CD4-positive, alpha-beta T cell treated with Interleukin-17A for 4 hours (primary cell): ENCODE data around the gene FAM170B.

Source experiments
- DNase-seq: peaks from one replicate; pipeline ENCODE4 v3.0.0-alpha.2; 2020; ENCODE audit warnings: mixed read lengths

The FAM170B gene

DNA sequence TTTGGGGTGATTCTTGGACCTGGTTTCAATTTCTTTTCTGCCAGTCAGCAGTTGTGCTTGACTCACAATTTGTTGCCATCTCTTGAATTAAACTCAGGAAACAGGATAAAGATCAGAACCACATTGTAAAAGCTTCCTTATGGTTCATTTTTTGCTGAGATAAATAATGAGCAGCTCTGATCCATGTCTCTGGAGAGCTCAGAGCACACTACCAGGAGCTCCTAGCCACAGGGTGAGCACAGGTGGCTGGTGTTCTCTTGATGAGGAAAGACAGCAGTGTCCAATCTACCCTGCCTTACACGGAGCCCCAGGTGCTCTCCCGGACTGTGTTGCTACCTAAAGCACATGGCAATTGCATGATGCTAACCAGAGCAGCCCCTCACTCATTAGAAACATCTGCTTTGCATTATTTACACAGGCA is 17.2 kb upstream of the FAM170B start:
- no peak for DNase-seq

DNA sequence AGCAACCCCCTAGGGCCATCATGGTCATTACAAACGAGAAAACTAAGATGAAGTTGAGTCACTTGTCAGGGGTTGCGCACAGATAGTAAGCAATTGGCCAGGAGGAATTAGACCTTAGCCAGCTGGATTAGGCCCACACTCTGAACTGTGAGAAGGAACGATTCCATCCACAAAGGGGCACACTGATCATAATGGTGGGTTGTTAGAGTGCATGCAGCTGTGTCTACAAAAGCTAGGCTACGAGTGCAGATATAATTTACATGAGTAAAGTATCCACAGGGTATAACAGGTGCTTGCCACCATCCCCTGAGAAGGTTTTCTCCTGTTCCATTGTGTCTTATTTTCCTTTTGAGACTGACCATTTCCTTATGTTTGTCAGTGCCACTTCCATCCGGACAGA is 16.6 kb upstream of the FAM170B start:
- DNase-seq, result no peak

DNA sequence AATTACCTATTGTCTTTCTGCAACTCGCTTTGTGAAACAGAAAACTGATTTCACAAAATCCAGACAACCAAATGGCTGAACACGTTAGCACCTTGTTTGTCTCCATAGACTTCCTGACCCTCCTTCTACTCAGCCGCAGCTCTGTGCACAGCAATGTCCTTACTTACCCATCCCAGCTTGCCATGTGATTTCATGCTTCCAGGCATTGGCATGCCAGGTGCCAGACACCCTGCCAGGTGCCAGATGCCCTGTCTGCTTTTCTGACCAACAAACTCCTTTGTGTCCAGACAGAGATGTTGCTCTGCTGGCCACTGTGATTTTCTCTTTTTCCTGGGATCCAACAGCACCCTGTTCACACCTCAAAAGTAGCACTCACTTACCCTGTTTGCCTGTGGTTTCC is 16.1 kb upstream of the FAM170B start:
- no peak for DNase-seq

DNA sequence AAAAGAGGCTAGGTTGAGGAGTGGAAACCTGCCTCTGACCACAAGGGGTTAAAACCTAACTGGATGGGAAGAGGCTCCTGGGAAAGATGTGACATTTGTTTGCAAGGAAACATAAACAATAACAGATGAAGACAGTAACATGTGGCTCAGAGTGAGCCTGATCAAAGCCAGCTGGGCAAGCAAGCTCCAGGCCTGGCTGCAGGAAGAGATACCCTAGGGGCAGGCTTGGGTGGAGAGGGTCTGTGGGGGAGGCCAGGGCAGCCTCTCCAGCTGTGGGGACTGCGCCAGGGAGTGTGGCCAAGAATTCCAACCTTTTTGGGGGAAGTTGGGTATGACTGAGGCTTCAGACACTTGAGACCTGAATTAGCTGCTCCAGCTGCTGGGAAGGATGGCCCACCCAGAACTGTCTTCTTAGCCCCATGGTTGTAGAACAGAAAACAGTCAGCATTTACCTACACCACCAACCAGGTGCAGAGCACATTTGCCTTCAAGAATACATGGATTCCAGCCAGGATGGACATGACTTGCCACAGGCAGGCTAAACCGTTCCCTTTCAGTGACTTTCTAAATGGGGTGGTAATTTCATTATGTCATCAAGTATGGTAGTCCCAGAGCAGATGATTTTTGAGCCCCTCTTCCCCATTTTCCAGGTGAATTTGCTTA is 10.4 kb upstream of the FAM170B start:
- DNase-seq, result no peak

- no peak for DNase-seq
Observed at GRCh38 chr10:49143249-49143648, 9.4 kb upstream of the FAM170B start.

GRCh38 chr10:49141541-49142332 is 7.9 kb upstream of the FAM170B start:
- no peak for DNase-seq

DNA sequence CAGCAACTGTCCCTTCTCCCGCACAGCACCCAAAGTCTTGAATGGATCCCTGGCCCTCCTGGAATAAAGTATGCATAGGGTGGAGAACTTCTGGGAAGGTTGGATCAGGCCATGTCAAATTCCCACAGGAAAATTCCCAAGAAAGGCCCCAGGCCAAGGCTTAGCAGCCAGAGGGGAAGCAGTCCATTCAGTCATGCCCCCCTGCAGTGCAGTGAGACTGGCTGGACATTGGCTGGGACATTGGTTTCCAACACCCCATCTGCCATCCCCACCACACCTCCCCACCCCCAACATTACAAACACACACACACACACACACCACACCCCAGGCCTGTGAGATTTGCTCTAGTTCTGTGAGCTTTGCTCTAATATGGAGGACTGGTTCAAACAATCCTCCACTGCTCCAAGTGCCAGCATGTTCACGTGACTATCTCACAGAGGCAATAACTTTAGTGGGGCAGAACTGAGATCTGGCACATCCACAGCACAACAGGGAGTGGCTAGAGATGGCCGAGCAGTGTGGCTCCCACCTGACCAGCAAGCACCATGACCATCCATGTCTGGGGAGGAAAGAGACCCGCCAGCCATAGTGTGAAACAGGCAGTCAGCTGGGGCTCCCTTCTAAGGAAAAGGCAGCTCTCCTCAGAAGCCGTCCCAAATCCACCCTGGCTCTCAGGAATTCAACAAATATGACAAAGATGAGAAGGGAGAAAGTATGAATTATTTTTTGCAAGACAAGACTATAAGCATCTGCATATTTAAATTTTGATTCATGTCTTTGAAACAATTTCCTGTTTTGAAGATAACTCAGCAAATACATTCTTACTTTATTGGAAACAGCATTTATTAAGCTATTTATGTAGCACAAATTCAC is 6.7 kb upstream of the FAM170B start:
- DNase-seq, result no peak

GRCh38 chr10:49139846-49140195 is 6.0 kb upstream of the FAM170B start:
- DNase-seq, result no peak

- DNase-seq, result no peak
Observed at GRCh38 chr10:49139028-49139845, 5.4 kb upstream of the FAM170B start.

GRCh38 chr10:49138361-49138891 is 4.6 kb upstream of the FAM170B start:
- no peak for DNase-seq

- DNase-seq, result no peak
Observed at GRCh38 chr10:49136525-49136924, 2.7 kb upstream of the FAM170B start.

- DNase-seq, result no peak
Observed at GRCh38 chr10:49135575-49136313, 1.9 kb upstream of the FAM170B start.

DNA sequence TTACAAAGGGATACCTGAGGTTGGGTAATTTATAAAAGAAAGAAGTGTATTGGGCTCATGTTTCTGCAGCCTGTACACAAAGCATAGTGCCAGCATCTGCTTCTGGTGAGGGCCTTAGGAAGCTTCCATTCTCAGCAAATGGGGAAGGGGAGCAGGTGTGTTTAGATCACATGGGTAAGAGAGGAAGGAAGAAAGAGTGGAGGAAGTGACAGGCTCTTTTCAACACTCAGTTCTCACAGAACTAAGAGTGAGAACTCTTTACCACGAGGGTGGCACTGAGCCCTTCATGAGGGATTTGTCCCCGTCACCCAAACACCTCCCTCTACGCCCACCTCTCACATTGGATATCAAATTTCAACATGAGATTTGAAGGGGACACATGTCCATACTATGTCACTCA is 506 bp upstream of the FAM170B start:
- DNase-seq, result no peak

DNA sequence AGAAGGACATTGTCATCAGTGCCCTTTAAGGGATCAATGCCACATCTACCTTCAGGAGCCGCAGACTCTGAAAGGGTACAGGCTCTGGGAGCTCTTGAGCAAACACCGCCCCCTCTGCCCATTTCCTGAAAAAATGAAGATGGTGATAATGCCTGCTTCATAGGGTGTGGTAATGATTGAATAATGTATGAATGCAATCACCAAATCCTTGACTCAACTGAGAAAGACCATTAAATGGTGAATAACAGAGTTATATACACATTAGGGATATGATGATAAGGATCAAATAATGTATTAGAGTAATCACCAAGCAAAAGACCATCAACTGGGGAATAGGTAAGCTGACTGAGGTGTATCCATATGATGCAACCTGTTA is 1.5 kb downstream of the FAM170B start:
- no peak for DNase-seq

- DNase-seq, result no peak
Observed at GRCh38 chr10:49131507-49132361, 2.1 kb downstream of the FAM170B start.

DNA sequence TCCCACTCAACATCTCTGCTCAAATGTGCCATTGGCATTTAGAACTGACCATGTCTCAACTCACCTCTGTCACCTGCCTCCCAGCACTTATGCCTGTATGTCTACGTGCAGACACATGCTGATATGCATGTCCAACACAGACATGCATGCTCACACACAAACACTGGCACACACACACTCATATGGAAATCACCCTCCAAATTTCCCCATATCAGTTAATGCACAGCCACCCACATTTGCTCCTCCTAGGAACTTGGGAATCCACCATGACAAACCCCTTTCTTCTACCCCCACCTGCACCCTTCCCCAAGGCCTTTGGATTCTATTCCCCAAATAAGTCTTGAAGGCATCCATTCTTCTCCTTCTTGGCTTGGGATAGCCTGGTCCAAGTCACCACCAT is 4.4 kb downstream of the FAM170B start:
- no peak for DNase-seq

GRCh38 chr10:49128854-49129253 is 5.0 kb downstream of the FAM170B start:
- no peak for DNase-seq

- no peak for DNase-seq
Observed at GRCh38 chr10:49123981-49124950, 9.6 kb downstream of the FAM170B start.

DNA sequence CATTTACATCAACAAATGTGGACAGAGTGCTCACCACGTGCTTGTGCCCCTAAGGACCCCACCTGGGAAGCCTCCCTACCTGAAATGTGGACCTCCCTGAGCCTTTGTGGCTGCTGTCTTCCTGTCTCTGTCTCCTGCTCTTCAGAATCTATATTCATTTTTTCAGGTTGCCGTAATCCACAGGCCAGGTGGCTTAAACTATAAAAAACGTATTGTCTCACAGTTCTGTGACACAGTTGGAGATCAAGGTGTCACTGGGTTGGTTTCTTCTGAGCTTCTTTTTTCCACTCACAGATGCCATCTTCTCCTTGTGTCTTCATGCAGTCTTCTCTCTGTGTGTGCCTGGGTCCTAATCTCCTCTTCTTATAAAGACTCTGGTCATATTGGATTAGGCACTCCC is 12.9 kb downstream of the FAM170B start:
- no peak for DNase-seq

GRCh38 chr10:49119746-49120145 is 14.1 kb downstream of the FAM170B start:
- DNase-seq, result no peak
